Stimulated activated CD4-positive, alpha-beta T cell treated with anti-CD3 and anti-CD28 coated beads, Interleukin-2, amount 100 ng/mL, for 4 hours (primary cell): ENCODE data around the gene PARN.

Experiments used
- DNase-seq: peaks from one replicate; pipeline ENCODE4 v3.0.0-alpha.2; 2020; ENCODE audit warnings: low read depth

PARN gene

DNA sequence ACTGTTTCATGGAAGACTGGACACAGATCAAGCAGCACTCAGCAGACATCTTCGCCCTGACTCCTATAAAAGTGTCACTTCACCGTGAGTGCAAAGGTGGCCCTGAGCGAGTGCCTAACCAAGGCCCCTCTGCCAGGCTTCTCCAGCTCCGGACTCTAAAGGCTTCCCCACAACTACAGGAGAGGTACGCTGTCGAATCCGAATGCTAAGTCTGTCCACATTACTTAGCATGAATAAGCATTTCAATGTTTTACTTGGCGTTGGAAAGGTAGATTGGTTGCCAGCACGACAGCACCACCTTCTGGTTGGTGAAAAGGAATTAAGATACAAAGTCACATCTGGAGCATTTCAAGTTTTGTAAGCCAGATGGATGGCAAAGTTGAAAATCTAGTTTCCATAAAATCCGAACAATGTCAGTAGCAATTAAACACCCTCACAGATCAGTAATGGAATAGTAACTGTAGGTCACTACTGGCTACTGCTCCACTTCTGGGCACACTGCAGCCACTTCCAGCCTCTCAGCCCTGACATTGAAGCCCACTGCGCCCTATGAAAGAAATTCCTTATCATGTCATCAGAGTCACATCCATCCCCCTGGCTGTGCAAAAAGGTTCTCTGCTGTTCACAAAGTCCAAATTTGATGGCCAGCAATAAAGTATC lies 100.9 kb downstream of the PARN start:
- DNase-seq: peak; percentile 32

DNA sequence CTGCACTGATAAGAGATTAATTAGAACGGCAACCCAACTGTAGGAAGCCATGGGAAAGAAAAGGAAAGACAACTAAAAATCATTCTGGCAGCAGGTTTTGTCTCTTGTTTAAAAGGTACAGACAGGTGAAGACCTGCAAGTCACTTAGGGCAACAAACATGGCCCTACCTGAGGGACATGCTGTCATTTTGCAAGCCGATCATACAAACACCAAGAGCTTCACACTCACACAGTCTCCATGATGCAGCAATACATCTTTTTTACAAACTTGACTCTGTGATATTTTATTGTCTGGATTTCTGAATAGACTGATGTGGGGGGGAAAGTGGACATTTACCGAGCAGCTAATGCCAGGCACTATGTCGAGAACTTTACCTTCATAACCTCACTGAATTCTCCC lies 101.8 kb downstream of the PARN start:
- no peak for DNase-seq

DNA sequence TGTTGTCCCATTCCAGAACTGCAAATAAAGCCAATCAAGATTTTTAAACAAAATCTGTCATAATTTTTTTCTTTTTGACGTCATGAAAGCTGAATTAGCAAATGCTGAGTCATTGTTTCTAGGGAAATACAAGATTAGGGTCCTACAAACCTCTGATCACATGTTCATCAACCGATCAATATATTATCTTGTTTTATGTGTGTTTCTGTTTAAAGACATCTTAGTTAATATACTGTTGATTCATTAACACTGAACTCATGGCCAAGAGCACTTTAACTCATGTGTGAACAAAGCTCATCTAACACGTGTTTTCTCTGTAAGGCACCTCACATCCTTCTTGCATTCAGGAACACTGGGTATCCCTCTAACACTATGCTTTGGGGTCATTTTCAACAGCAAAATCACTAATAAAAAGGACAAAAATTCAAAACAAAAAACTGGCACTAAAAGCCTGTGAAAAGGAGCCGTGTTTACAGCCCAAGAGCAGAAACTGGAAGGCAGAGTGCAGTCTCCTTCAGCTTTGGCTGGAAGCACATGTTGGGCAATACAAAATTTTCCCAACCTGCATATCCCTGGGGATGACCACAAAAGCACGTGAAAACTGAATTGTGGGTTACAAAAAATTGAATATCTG lies 102.5 kb downstream of the PARN start:
- DNase-seq: no peak

DNA sequence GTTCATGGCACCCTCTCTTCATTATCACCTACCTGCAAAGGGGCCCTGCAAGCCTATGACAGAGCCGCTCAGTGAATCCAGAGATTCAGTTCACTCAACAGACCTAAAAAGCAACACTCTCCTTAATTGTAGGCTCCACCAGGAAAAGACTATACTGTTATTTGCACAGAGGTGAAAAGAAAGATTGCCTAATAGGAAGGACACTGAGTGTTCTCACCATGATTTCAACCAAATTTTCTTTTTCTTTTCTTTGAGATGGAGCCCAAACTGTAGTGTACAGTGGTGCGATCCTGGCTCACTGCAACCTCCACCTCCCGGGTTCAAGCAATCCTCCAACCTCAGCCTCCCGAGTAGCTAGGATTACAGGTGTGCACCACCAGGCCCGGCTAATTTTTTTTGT lies 104.5 kb downstream of the PARN start:
- no peak for DNase-seq

DNA sequence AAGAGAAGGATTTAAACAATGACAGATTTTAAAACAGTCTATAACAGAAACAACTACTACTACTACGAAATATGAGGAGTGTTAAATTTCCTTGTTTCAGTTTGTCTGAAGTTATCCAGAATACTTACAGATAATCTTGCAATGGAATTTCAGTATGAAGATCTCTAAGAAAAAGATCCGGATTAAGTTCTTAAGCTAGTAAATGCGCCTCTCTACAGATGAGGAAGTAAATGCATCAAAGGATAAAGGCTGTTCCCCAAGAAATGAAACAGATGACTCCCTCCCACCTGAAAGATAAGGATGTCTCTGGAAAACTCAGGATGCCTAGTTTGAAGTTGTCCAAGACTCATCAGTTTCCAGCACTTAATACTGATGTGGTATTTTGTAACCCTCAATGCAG lies 105.1 kb downstream of the PARN start:
- DNase-seq: no peak

DNA sequence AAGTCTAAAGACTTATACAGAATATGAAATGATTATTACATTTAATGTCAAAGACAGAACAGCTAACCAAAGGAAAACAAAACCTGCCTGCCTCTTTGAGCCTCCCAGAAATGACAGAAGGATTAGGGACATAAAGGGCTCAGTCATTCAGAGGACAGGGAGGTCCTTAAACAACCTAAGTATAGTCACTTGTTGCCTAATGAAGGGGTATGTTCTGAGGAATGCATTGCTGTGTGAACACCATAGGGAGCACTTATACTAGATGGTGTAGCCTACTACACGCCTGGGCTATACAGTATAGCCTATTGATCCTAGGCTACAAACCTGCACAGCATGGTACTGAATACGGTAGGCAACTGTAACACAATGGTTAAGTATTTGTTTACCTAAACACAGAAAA lies 106.4 kb downstream of the PARN start:
- no peak for DNase-seq

DNA sequence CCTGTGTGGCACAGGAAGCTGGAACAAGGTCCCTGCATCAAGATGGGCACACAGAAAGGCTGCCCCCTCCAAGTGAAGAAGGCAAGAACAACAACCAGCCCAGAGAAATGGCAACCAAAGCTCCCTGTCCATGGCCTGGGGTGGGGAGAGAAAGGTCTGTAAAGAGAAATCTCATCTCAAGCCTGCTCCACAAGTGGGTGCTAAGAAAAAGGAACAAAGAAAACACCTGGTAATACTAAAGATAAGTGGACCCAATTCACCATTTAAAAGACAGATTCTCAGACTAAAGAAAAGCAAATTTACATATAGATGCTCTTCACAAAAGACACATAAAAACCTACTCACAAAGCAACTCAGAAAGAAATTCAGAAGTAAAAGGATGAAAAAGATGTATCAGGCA lies 107.4 kb downstream of the PARN start:
- no peak for DNase-seq

DNA sequence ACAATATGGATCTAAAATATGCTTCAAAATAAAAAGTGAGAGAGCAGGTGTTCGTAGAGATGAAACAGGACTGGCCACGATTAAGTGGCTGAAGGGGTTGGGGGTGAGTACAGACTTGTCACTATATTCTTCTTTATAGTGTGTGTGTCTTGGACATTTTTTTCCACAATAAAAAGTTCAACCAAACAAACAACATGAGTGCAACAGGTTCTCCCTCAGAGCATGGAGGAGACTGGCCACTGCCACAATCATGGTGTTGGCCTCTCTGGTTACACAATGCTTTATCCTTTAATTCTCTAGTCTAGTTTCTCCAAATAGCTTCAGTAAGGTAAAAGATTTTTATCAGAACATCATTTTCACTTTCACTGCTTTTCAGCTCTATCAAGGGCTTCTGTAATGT lies 109.3 kb downstream of the PARN start:
- no peak for DNase-seq

DNA sequence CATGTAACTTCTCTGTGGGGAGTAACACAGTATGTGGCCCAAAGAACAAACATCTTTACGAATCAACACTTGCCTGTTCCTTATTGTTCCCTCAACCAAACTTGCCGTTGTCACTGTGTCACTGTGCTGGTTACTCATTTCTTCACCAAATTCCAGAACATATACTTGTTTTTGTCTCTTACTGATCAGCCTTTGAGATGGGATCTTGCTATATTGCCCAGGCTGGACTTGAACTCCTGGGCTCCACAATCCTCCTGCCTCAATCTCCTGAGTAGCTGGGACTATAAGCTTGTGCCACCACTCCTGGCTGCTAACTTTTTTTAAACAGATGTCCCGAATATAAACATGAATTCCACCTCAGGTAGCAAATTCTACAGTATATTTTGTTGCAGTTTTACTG lies 115.1 kb downstream of the PARN start:
- no peak for DNase-seq

DNA sequence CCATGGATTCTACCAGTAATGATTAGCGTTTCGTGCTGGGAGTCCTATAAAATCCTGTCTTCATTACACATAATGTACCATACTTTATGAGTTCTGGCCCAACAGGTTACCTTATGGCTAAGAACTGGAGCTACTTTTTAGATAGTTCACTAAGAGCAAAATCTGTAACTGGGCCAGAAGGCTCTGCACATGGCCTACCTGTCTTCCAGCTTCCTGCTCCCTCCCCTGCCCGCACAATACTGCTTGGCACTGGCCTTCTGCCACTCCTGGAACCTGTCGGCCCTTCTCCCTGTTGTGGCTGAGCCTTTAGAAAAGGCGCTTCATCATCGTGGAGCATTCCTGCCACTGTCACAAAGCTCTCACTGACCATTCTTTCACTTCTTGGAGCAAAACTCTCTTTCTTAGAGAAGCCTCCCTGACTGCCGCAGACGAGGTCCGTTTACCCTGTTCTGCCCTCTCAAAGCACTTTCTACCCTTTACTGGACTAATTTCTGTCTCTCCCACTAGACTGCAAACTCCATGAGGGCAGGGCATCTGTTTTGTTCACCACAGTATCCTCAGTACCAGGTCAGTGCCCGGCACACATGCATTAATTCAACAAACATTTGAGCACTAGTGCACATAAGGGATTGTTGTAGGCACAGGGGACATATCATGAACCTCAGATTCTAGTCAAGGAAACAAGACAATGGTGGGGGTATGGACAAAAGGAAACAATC lies 116.5 kb downstream of the PARN start:
- DNase-seq: no peak

DNA sequence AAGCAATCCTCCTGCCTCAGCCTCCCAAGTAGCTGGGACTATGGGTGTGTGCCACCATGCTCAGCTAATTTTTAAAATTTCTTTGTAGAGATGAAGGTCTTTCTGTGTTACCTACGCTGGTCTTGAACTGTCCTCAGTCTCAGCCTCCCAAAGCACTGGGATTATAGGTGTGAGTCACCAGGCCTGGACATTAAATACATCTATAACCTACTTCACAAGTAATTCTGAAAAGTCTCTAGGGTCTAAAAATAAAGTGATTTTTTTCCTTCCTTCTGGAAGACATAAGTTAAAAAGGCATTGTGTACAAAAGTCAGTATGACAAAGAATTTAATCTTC lies 118.3 kb downstream of the PARN start:
- DNase-seq: no peak

DNA sequence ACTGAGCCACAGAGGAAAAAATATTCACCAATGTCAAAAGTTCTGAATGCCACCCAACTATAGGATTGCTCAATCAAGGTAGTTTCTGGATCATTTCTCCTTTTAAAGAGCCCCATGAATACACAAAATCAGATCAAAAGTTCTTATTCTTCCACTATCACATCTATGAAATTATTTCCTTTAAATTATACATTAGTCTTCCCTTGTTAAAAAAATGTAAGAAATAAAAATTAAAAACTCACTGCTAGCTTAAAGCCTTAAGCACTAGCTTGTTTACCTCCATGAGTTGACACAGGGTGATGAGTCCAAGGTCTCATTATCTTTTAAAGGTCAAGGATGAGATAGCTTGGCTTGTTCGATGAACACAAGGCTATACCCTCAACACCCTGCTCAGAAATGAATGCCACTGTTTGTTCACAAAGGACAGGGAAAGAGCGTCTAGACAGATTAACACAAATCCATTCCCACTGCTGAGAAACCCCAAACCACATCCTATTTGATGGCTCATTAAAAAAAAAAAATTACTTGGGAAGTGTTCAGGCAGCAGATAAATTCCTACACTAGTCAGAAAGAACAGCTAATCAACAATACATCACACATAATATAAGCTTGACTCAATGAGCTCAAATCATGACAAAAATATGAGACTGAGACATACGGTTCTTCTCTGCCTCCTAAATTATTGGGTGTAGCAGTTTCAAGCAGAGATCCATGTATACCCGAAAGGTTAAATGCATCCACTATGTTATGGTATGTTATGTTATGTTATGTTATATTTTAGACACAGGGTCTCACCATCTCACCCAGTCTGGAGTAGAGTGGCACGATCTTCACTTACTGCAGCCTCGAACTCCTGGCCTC lies 118.9 kb downstream of the PARN start:
- no peak for DNase-seq

DNA sequence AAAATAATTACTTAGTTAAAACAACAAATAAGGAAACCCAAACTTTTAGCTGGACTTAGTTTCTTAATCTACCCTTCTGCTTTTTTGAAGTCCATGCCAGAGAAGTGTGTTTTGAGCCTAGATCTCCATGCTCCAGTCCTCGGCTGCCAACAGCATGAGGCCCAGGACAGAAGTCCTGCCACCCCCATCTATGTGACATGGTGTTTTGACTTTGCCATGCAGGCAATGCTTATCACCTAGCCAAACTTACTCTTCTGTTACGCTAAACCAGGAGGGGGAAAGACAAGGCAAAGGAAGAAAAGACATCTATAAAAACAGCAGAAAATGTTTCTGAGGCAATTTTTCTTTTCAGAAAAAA lies 119.5 kb downstream of the PARN start:
- no peak for DNase-seq

DNA sequence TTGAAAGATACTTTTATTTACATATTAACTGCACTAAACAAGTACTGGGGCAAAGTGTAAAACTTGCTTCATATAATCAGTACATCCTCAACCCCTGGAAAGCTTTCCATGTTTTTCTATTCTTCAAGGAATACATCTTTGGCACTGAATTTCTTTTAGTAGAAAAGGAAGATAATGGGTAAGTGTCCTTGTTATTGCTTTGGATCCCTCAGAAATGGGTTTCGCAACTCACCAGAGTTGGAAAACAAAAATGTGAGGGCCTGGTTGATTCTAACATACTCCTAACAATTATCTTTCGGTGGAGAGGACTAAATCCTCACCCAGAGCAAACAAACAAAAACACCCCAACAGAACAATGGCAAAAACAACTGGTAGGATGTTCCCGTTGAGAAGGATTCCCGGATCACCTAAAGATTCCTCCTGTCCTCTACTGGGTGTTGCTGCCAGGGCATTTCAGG lies 120.4 kb downstream of the PARN start:
- no peak for DNase-seq

DNA sequence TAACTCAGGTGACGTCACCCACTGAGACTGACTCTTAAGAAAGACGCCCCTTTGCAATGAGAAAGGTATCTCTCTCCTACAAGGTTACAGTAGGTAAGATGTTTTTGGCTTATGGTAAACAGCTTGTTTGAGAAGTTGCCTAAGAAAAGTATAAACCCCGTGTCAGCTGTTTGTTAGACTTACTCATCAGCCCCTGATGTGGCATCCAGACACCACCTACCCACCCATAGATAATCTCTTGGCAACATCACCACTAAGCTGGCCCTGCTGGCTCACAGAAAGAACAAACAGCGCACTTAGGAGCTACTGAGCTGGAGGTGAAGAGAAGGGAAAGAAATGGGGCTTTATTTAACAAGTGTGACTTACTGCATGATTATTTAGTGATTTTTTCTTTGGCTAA lies 121.0 kb downstream of the PARN start:
- DNase-seq: no peak

DNA sequence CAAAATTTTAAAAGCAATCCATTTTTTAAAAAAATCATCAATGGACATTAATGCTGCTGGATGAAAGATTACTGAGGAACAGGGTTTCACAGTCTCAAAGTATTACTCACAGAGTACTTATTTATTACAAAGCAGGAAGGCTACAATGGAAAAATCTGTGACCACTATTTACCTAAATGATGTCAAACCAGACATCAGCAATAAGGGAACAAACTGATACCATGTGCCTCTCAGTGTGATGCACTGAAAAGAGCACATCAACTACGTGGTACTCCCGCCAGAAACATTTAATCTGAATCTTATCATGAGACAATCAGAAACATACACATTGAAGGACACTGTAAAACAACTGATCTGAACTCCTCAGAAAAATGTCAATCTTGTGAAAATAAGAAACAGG lies 124.2 kb downstream of the PARN start:
- DNase-seq: no peak

DNA sequence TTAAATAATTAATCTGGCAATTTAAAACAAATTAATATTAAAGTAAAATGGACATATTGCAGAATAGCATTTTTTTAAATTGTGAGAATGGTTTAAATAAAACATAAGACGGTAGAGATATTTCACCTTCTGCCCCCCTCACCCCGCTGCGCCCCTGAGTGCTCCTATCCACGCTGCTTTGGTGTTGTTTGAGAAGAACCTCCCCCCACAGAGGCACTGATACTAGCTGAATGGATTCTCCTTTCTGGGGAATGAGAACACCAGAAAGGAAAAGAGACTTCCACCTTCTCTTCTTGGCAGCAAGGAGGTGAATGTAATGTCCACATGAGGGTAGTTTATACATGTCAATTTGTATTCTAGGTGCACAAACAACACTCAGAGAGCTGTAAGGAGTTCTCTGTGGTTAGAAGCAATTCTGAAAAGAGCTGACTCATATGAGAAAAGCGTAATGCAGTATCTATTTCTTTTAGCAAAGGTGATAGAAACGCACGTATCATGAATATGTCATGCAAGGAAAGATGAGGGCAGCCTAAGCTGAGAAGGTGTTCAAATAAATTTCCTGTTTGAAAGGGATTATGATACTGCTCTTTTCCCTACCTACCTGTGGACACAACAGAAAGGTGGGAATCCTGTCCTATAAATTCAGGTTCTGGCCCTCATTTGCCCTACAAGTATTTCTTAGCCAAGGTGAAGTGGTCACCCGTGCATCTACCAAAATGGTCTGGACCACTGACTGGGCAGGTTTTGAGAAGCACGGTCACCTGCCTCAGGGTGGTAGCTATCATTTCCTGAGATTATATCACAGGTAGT lies 126.9 kb downstream of the PARN start:
- DNase-seq: no peak

DNA sequence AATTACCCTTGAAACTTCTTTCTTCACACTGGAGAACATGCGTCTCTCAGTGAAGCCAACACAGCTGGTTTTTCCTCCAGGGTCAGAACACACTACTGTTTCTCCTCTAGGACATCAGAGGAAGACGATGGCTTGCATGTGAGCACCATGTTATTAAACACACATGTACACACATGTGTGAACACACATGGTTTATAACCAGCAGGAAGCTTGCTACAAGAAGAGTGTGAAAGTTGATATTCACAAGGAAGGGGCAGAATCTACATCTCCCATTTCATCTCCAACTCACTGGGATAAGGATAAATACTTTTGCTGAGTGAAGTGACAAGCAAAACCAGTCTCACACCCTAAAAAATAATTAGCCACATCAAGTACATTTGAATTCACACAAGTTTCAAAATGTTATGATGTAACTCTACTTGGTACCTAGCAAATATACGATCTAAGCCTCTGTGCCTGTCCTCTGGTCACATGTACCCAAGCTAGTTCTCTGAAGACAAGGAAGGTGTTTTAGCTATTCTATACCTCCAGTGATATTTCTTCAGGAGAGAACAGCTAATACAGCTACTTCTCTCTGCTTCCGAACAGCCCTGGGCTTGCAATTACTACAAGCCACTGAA lies 127.7 kb downstream of the PARN start:
- no peak for DNase-seq

DNA sequence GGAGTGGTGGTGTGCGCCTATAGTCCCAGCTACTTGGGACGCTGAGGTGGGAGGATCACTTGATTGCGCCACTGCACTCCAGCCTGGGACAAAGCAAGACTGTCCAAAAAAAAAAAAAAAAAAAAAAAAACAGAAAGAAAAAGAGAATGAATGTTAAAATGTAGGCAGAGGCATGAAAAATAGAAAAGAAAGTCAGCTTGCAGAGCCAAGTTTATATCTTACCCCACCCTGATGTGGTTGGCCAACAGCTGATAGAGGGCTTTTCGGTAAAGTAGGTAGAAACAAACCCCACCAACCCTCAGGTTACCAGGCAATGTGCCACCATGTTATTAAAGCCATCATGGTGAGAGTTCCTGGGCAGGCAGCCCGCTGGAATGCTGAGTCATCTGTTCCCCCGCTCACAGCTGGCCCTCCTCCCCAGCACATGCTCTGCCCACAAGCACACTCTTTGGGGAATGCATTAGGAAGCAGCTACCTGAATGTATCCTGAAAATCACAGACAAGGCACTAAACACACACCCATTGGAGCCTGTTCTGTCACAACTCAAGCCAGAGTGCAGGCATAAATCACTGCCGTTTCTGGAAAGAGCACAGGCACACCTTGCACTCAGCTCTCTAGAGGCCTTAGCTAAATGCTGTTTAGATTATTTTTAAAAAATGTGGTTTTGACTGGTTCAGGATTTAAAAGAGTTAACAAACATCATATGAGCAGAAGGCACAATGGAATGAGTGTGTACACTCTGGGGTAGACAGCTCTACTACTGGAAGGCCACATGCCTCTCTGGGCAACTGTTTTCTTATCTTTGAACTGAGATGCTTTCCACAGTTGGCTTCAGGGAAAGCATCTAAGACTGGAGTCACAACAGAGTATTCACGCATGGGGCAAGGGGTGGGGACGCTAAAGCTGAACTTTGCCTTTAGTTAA lies 128.5 kb downstream of the PARN start:
- DNase-seq: no peak

DNA sequence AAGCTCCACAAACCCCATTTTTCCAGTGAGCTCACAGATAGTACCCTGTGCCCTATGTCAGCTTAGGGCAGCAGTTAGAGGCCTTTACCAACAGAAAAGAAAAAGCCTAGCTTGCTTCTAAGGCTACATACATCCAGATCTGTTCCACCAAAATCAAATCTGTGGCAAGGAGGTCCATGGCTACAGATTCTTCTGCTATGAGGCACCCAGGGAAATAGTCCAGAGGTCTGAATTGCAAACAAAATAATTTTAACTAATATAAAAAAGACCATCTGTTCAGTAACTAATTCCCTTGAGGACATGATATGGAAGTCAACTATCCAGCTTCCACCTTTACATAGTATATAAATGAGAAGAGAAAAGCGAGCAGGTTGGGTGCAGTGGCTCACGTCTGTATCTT lies 129.3 kb downstream of the PARN start:
- DNase-seq: no peak
